HG02623 (cell line): Measurements from ENCODE around the gene GRIK4.

Source experiments
- ATAC-seq: cut with Tn5 transposase; IDR thresholded peaks from one replicate; pipeline ENCODE4 v1.9.1; 2021; ENCODE audit warnings: moderate library complexity; ENCODE audit not compliant: unreplicated experiment

Gene GRIK4

GRCh38 chr11:120695939-120696338, 184.4 kb downstream of the GRIK4 start:
- ATAC-seq = no peak

GRCh38 chr11:120696597-120697218, 185.2 kb downstream of the GRIK4 start:
- ATAC-seq = no peak

GRCh38 chr11:120698918-120699317, 187.4 kb downstream of the GRIK4 start:
- no peak for ATAC-seq

DNA sequence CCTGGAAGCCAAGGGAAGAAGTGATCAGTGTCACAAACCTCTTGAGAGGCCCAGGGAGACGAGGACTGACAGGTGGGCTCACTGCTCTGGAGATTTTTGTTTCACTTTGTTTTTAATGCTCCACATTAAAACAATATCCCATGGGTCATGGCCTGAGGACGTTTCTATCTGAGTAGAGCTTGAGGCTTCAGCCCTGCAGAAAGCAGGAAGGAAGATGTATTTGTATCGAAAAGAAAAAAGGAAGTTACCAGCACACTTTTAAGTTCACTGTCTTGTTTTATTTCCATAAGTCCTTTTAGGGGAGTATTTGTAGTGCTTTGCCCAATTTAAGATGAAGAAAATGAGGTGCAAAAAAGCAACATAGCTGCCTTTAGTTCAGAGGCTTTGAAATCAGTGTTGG, 191.1 kb downstream of the GRIK4 start:
- ATAC-seq = no peak

DNA sequence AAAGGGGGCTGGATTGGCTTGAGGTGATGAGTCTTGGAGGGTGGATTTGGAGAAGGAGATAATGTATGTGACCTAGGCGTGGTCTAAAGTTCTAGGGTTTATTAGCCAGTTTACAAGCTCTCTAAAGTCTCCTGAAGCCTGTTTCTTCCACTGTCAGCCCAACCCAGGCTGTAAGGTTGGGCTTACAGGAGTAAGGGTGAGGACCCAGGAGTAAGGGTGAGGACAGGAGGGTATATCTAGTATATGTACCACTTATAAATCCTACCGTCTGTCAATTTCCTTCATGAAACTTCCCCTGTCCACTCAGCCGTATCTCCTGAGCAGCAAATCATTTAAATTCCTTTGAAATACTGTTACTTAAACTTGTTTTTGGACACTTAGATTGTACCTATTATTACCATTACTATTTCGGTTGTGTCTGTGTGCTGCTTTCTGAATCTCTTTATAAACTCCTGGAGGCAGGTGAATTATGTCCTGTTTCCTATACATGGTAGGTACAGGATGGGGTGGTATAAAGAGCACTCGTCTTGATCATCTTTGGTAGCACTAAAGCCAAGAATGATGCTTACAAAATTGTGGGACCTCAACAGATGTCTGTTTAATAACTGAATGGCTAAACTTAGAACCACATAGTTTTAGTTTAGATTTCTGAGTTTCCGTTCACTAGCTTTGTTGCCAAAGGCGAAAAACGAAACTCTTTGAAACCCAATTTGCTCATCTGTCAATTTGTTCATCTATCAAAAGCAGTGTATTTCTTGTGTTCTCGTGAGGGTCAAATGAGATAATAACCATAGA, 192.0 kb downstream of the GRIK4 start:
- peak; percentile 47 for ATAC-seq

- ATAC-seq = peak; percentile 9
These were observed 192.8 kb downstream of the GRIK4 start for GRCh38 chr11:120704256-120704750.

GRCh38 chr11:120706257-120706656, 194.7 kb downstream of the GRIK4 start:
- ATAC-seq = no peak

DNA sequence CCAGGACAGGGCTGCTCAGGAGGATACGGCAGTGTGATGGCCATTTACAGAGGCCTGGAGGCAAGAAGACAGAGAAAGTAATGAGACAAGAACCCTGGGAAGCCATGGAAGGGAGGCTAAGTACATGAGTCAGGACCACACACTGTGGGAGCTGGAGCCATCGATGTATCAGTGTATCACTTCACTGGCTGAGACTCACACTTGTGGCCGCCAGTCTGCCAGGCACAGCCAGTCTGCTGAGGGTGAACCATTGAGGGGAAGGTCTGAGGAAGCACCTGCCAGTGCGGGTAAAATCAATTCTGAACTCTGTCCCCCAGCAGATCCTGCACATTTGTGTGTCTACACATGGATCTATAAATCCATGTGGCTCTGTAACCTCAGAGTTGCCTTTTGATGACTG, 195.6 kb downstream of the GRIK4 start:
- no peak for ATAC-seq

- ATAC-seq = no peak
These were observed 196.1 kb downstream of the GRIK4 start for GRCh38 chr11:120707663-120708062.

GRCh38 chr11:120708511-120709183, 197.1 kb downstream of the GRIK4 start:
- no peak for ATAC-seq

- peak; percentile 79 for ATAC-seq
These were observed 198.3 kb downstream of the GRIK4 start for GRCh38 chr11:120709808-120710207.

- peak; percentile 9 for ATAC-seq
These were observed 199.0 kb downstream of the GRIK4 start for GRCh38 chr11:120710354-120711131.

- ATAC-seq = no peak
These were observed 200.5 kb downstream of the GRIK4 start for GRCh38 chr11:120712014-120712413.

GRCh38 chr11:120712881-120713280, 201.3 kb downstream of the GRIK4 start:
- ATAC-seq = no peak

DNA sequence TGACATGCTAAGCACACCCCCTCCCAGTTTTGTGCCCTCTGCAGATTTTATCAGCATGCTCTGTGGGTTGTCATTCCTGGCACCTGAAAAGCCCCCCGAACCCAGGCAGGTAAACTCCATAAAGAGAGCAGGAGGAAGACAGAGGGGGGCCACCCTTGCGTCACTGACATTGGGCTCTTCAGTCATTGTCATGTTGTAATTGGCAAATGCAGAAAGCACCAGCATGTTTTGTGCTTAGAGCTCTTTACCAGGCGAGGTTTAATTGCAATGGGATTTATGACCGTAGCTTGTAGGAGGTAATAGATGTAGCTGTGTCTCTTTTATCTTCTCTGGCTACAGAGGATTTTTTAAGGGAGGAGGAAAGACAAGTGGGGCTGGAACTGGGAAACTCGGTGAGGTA, 201.7 kb downstream of the GRIK4 start:
- no peak for ATAC-seq

GRCh38 chr11:120714438-120714837, 202.9 kb downstream of the GRIK4 start:
- ATAC-seq = no peak

- ATAC-seq = no peak
These were observed 203.7 kb downstream of the GRIK4 start for GRCh38 chr11:120715239-120715638.

GRCh38 chr11:120717042-120717441, 205.5 kb downstream of the GRIK4 start:
- ATAC-seq = no peak

GRCh38 chr11:120717623-120718022, 206.1 kb downstream of the GRIK4 start:
- ATAC-seq = no peak

DNA sequence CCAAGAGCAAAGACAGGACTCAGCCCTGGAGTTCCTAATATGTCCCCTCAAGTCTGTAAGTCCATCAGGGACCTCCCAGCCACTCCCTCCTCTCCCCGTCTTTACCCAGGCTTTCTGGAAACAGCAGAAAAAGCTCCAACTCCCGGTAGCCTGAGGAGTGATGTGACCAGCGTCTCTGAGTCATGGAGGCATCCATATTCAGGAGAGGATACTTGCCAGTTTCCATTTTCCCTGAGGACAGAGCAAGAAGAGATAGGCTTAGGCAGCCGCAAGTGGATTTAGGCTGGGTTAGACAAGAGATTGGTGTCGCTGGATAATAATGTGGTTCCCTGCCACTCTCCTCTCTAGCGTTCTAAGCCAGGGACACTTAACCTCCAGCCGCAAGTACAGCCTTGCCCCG, 206.6 kb downstream of the GRIK4 start:
- no peak for ATAC-seq

DNA sequence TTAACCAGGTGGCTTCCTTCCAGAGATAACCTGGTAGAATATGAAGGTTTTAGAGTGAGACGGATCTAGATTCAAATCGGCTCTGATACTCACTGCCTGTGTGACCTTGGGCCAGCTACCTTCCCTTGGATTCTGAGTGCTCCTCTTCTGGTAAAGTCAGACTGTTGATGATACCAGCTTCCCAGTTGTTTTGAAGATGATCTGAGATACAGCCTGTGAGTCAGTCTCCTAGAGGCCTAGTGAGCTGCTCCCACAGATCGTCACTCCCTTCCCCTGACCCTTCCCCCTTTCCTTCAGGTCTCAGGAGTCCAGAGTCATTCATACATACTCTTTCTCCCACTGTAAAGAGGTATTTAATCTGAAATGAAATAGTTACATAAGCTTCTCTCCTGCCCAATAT, 207.8 kb downstream of the GRIK4 start:
- ATAC-seq = no peak
